Measurements from ENCODE around the gene GP2. TPM values are rescaled to one million over a fixed set of nuclear protein-coding genes. Genes with fewer than 3 reads are reported as not detected.

Gene GP2
- total RNA-seq, 1 experiment from 2014 or later: not detected

DNA sequence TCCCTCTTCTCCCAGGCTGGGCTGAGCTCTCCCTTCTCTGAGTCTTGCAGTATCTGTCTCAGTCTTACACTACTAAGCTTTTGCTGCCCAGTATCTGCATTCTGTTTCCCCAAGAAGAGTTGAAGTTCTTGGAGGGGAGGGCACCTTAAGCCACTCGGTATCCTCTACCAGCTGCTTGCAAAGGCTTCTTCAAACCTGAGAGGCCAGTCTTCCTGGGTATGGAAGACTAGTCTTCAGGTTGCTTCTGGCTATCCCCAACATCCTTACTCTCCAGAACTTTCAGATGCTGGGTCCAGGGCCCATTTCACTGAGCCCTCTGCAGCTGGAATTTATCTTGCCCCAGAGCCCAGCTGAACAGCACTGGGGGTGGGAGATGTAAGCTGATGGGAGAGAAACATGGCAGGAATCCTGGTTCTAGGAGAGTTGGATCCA is 20.1 kb downstream of the GP2 start:
- DNase-seq (ENCODE audit: low spot score): no peak

DNA sequence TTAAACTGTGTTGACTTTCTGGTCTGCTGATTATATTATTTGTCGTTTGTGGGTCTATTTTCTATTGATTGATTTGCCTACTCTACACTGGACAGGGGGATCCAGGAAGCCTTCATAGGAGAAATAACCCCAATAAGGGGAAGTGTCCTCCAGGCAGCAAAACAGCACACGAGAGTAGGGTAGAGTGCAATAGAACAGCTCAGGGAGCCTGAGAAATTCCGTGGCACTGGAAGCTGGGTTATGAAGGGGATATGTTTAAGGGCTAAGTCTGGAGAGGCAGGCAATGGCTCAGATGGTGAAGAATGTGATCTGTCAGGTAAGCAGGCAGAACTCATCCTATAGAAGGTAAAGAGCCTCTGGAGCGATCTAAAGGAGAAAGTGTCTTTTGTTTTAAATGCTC is 20.9 kb downstream of the GP2 start:
- no peak for DNase-seq (ENCODE audit: low spot score)

- no peak for DNase-seq (ENCODE audit: low spot score)
These were observed 24.3 kb downstream of the GP2 start for GRCh38 chr16:20303012-20303411.

GRCh38 chr16:20302389-20302788 is 24.9 kb downstream of the GP2 start:
- no peak for DNase-seq (ENCODE audit: low spot score)

GRCh38 chr16:20301840-20302239 is 25.5 kb downstream of the GP2 start:
- no peak for DNase-seq (ENCODE audit: low spot score)

DNA sequence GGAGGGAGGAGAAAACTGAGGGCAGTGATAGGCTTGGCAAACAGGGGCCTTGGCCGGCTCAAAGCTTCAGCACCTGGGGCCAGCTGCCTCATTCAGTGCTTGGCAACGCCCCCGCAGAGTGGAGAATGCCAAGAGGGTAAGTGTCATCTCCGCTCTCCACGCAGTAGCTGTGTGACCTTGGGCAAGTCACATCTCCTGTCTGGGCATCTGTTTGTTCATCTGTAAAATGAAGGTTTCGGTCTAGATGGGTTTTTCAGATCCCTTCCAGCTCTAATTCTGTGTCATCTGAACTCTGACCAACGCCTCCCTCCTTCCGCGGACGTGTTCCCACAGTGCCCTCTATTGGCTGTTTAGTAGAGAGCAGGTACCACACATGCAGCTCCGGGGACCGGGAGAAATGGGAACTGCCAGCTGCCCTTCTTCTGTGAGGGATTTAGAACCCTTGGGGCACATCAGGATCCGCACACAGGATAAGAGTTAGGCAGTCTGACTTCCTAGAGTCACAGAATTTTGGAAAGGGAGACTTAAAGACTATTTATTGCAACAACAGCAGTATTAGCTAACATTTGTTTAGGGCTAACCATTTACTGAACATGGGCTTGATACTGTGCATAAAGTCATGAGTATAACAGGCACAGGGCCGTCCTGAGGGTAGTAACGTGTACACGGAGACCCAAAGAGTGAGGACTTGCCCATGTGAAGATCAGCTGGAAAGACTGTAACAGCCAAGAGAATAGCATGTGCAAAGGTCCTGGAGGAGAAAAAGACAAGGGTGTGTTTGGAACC is 26.8 kb downstream of the GP2 start:
- DNase-seq (ENCODE audit: low spot score): peak; percentile 55

DNA sequence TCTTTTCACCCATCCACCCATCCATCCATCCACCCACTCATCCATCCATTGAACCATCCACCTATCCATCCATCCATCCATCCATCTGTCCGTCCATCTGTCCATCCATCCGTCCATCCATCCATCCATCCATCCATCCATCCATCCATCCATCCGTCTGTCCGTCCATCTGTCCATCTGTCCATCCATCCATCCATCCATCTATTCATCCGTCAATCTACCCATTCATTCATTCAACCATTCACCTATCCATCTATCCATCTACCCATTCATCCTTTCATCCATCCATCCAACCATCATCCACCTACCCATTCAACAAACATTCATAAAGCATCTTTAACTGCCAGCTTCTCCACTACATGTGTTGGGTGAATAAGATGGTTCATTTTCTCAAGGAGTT is 28.9 kb downstream of the GP2 start:
- DNase-seq (ENCODE audit: low spot score): no peak

- DNase-seq (ENCODE audit: low spot score): no peak
These were observed 35.8 kb downstream of the GP2 start for GRCh38 chr16:20291208-20292206.

GRCh38 chr16:20289571-20289970 is 37.7 kb downstream of the GP2 start:
- DNase-seq (ENCODE audit: low spot score): no peak

GRCh38 chr16:20285993-20286499 is 41.3 kb downstream of the GP2 start:
- DNase-seq (ENCODE audit: low spot score): no peak

- no peak for DNase-seq (ENCODE audit: low spot score)
These were observed 47.1 kb downstream of the GP2 start for GRCh38 chr16:20280259-20280658.

GRCh38 chr16:20271893-20272292 is 55.4 kb downstream of the GP2 start:
- no peak for DNase-seq (ENCODE audit: low spot score)

DNA sequence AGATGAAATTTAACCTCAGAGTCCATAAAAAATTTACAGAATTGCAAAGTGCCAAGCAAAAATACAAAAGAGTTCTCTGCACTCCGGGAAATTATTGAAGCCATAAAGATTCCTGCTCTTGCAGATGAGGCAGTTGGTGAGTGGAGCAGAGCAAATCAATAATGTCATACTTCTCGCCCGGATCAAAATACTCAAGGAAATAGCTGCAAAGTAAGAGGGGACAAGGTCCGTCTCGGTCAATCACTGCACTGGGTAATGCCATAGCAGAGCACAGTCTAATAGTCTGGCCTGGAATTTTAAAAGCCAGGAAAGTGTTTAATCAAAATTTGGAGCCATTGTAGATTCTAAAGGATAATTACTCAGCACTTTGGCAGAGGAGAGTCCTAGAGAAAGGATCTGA is 58.9 kb downstream of the GP2 start:
- no peak for DNase-seq (ENCODE audit: low spot score)

DNA sequence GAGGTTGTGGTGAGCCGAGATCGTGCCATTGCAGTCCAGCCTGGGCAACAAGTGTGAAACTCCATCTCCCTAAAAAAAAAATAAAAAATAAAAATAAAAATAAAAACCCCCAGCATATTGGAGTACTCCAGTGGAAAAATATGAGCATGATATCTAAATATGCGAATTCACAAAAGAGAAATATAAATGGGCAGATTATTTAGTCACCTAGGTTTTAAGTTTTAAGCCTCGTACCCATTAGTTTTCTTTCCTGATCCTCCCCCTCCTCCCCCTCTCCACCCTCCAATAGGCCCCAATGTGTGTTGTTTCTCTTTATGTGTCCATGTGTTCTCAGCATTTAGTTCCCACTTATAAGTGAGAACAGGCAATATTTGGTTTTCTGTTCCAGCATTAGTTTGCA is 62.3 kb downstream of the GP2 start:
- DNase-seq (ENCODE audit: low spot score): no peak

DNA sequence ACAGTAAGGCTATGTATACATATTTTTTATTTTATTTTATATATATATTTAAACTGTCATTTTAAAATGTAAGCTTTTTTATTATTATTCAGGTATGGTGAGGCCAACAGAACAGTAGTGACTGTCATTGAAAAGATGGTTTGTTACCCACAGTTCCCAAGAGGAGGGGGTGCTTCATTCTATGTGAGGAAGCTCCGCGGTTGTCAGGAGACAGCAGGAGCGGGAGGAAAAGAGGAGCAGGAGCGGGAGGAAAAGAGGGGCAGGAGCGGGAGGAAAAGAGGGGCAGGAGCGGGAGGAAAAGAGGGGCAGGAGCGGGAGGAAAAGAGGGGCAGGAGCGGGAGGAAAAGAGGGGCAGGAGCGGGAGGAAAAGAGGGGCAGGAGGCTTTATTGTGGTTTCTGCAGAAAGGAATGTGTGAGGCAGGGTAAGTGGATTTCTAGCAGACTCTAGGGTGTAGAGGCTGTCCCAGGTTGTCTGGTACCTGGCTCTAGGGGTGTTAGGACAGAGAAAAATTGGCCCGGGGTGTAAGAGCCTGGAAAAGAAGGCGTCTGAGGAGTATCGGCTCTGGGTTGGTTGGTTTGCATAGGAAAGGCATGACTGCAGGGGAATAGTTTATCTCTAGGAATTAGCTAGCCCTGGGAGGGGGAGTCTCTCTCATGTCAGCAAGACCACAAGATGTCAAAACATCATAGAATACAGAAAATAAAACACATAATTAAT is 64.0 kb downstream of the GP2 start:
- DNase-seq (ENCODE audit: low spot score): no peak

GRCh38 chr16:20262248-20262647 is 65.1 kb downstream of the GP2 start:
- DNase-seq (ENCODE audit: low spot score): no peak

DNA sequence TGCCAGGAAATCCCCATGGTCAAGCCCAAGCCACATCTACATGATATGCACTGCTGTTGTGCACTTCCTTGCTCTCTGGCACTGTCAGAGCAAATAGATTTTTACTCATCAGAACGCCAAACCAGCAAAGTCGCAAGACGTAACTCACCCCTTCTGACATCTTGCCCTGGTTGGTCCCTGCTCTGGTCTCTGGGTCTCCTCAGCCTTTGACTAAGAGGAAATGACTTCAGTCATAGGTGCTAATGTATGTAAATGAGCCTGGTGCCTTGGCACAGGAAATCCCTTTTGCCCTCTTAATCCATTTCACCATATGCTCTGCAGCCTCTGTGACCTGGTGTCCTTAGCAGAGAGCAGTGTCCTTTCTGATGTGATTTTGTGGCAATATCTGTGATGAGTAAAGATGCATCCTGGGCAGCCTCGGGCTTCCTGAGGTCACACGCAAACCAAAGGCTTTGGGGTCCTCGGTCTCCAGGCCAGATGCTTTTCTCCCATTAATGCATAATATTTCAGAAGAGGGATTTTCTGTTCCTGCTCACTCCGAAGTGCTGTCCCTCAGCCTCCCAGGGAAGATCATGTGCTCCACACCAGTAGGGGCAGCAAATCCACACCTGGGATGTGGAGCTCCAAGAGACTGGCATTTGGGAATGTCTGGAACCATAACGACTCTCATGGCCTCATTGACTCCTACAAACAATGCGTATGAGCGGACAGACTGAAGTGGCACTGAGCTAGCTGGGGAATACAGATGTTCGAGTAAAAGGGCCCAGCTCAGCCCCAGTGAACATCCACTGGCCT is 66.9 kb downstream of the GP2 start:
- no peak for DNase-seq (ENCODE audit: low spot score)

Data from H4 (cell line).